HG02678 (cell line): Measurements from ENCODE around the gene C20orf204.

Experiments used
- ATAC-seq: cut with Tn5 transposase; IDR thresholded peaks from one replicate; pipeline ENCODE4 v1.9.1; 2021; ENCODE audit warnings: mild to moderate bottlenecking, moderate library complexity; ENCODE audit not compliant: unreplicated experiment

C20orf204 gene

GRCh38 chr20:64070244-64070993, 34.4 kb downstream of the C20orf204 start:
- no peak for ATAC-seq

GRCh38 chr20:64071341-64072332, 35.7 kb downstream of the C20orf204 start:
- ATAC-seq = no peak

- ATAC-seq = no peak
Observed at GRCh38 chr20:64072498-64073063, 36.6 kb downstream of the C20orf204 start.

GRCh38 chr20:64073476-64074183, 37.6 kb downstream of the C20orf204 start:
- ATAC-seq = no peak

- no peak for ATAC-seq
Observed at GRCh38 chr20:64074184-64074789, 38.3 kb downstream of the C20orf204 start.

GRCh38 chr20:64074963-64075362, 39.0 kb downstream of the C20orf204 start:
- no peak for ATAC-seq

GRCh38 chr20:64075556-64075955, 39.6 kb downstream of the C20orf204 start:
- no peak for ATAC-seq

- no peak for ATAC-seq
Observed at GRCh38 chr20:64076061-64076997, 40.3 kb downstream of the C20orf204 start.

- no peak for ATAC-seq
Observed at GRCh38 chr20:64077094-64077493, 41.1 kb downstream of the C20orf204 start.

- no peak for ATAC-seq
Observed at GRCh38 chr20:64077541-64077875, 41.5 kb downstream of the C20orf204 start.

GRCh38 chr20:64077876-64078551, 42.0 kb downstream of the C20orf204 start:
- no peak for ATAC-seq

- ATAC-seq = no peak
Observed at GRCh38 chr20:64078934-64079272, 42.9 kb downstream of the C20orf204 start.

- ATAC-seq = peak; percentile 38
Observed at GRCh38 chr20:64079273-64080012, 43.5 kb downstream of the C20orf204 start, which contains the start of gene RGS19. RGS19 (minus strand) TSS chr20:64079518; CDS start chr20:64076886, 2,632 bp downstream.

GRCh38 chr20:64080013-64080812, 44.2 kb downstream of the C20orf204 start, which contains the start of gene OPRL1:
OPRL1 (plus strand) TSS chr20:64080082; CDS start chr20:64092721, 12,639 bp downstream.
- no peak for ATAC-seq

- no peak for ATAC-seq
Observed at GRCh38 chr20:64080813-64081623, 45.0 kb downstream of the C20orf204 start.

- no peak for ATAC-seq
Observed at GRCh38 chr20:64081624-64081964, 45.6 kb downstream of the C20orf204 start.
